ENCODE measurements around the gene DGUOK.

The DGUOK gene

GRCh38 chr2:73910873-73911547 is 15.7 kb upstream of the DGUOK start:
- TF ChIP-seq, protein P1, sequence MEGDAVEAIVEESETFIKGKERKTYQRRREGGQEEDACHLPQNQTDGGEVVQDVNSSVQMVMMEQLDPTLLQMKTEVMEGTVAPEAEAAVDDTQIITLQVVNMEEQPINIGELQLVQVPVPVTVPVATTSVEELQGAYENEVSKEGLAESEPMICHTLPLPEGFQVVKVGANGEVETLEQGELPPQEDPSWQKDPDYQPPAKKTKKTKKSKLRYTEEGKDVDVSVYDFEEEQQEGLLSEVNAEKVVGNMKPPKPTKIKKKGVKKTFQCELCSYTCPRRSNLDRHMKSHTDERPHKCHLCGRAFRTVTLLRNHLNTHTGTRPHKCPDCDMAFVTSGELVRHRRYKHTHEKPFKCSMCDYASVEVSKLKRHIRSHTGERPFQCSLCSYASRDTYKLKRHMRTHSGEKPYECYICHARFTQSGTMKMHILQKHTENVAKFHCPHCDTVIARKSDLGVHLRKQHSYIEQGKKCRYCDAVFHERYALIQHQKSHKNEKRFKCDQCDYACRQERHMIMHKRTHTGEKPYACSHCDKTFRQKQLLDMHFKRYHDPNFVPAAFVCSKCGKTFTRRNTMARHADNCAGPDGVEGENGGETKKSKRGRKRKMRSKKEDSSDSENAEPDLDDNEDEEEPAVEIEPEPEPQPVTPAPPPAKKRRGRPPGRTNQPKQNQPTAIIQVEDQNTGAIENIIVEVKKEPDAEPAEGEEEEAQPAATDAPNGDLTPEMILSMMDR (conservative IDR thresholded peaks at IDR 0.05; ENCODE audit: low read depth, low read length), result no peak
- H3K4me3 ChIP-seq (ENCODE audit: low read length), result no peak overlapping the region
- no peak for DNase-seq (ENCODE audit: low read depth)

GRCh38 chr2:73911548-73912208 is 15.0 kb upstream of the DGUOK start:
- H3K4me3 ChIP-seq (ENCODE audit: low read length), result no peak overlapping the region
- TF ChIP-seq, protein P1 (conservative IDR thresholded peaks at IDR 0.05; ENCODE audit: low read depth, low read length), result no peak
- no peak for DNase-seq (ENCODE audit: low read depth)

DNA sequence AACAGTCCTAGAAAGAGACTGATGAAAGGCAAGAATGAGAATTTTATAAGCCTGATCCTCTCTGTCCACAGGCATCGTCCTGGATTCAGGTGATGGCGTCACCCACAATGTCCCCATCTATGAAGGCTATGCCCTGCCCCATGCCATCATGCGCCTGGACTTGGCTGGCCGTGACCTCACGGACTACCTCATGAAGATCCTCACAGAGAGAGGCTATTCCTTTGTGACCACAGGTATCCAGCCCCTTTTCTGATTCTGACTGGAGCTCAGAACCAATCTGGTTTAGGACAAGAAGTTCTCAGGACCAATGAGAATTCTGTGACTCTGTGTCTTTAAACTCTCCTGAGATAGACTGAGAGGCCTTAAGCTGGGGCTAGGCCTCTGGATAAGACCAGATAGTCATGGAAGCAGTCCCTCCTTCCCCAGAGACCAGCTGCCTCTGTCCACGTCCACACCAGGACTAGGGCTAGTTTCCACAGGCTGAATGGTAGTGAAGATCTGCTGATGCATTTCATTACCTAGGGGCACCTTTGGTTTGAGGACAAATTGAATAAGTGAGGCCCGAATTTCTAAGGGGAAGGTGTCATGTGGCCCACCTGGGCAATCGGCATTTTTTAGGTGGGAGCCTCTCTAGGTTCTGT is 13.1 kb upstream of the DGUOK start:
- TF ChIP-seq, protein P1 (conservative IDR thresholded peaks at IDR 0.05; ENCODE audit: low read depth, low read length), result no peak
- no peak for DNase-seq (ENCODE audit: low read depth)

GRCh38 chr2:73914667-73915066 is 12.0 kb upstream of the DGUOK start:
- TF ChIP-seq, protein P1 (conservative IDR thresholded peaks at IDR 0.05; ENCODE audit: low read depth, low read length), result no peak
- DNase-seq (ENCODE audit: low read depth), result no peak

More for the DNA sequence above, 13.1 kb upstream of the DGUOK start:
- no peak overlapping the region for H3K4me3 ChIP-seq (ENCODE audit: low read length)

DNA sequence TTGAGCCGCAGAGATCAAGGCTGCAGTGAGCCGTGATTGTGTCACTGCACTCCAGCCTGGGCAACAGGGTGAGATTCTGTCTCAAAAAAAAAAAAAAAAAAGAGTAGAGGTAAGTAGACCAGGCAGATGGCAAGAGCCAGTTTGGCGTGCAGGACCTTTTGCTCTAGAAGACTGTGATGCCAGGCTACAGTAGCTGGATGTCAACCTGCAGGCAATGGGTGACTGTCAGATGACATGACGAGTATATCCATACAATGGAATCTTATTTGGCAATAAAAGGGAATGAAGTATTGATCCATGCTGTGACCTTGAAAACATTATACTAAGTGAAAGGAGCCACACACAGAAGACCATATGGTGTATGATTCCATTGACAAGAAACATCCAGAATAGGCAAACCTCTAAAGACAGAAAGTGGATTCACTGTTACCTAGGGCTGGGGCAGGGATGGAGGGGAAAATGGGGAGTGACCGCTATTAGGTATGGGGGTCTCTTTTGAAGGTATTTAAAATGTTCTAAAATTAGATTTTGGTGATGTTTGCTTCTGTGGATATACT is 11.2 kb upstream of the DGUOK start:
- TF ChIP-seq, protein P1 (conservative IDR thresholded peaks at IDR 0.05; ENCODE audit: low read depth, low read length), result no peak
- no peak for DNase-seq (ENCODE audit: low read depth)
- H3K4me3 ChIP-seq (ENCODE audit: low read length), result no peak overlapping the region

More at GRCh38 chr2:73914667-73915066, 12.0 kb upstream of the DGUOK start:
- no peak overlapping the region for H3K4me3 ChIP-seq (ENCODE audit: low read length)

GRCh38 chr2:73916666-73917065 is 10.0 kb upstream of the DGUOK start:
- H3K4me3 ChIP-seq (ENCODE audit: low read length), result no peak overlapping the region
- DNase-seq (ENCODE audit: low read depth), result no peak
- TF ChIP-seq, protein P1 (conservative IDR thresholded peaks at IDR 0.05; ENCODE audit: low read depth, low read length), result no peak

Measured in retinal pigment epithelial cell (primary cell).